Suprapubic skin (tissue), 4 donors: Measurements from ENCODE around the gene ZC3H7B. TPM values are rescaled to one million over a fixed set of nuclear protein-coding genes. Genes with fewer than 3 reads are reported as not detected.

ENCODE experiments used
- DNase-seq, 2 donors: peaks; one replicate each; pipeline ENCODE4 v3.0.0-alpha.2; 2019; ENCODE audit warnings: low spot score in 2 of 2
- H3K27ac ChIP-seq: fragments of 200-600 bp; sonication (generic); one replicate; pipeline ENCODE4 v1.5.1; 2019
- H3K27me3 ChIP-seq: fragments of 200-600 bp; sonication (generic); one replicate; pipeline ENCODE4 v1.5.1; 2019
- H3K36me3 ChIP-seq: fragments of 200-600 bp; sonication (generic); one replicate; pipeline ENCODE4 v1.5.1; 2019
- H3K4me1 ChIP-seq: fragments of 200-600 bp; sonication (generic); one replicate; pipeline ENCODE4 v1.5.1; 2019
- H3K4me3 ChIP-seq: fragments of 200-600 bp; sonication (generic); one replicate; pipeline ENCODE4 v1.5.1; 2019; ENCODE audit warnings: mild to moderate bottlenecking
- H3K9me3 ChIP-seq: fragments of 200-600 bp; sonication (generic); one replicate; pipeline ENCODE4 v1.5.1; 2019
- EP300 ChIP-seq: sonication (generic); formaldehyde crosslinking; IDR thresholded peaks from one replicate; pipeline ENCODE4 v1.6.1; 2017; ENCODE audit warnings: antibody characterized with exemption
- POLR2A ChIP-seq, 2 donors: fragments of 450-650 bp; IDR thresholded peaks; one replicate each; pipeline ENCODE4 v1.6.1; 2017; ENCODE audit warnings: antibody characterized with exemption in 2 of 2, mild to moderate bottlenecking in 2 of 2, moderate library complexity in 2 of 2
- POLR2AphosphoS5 ChIP-seq, 3 donors: sonication (generic); formaldehyde crosslinking; IDR thresholded peaks; one replicate each; pipeline ENCODE4 v1.6.1; 2017; ENCODE audit warnings: antibody characterized with exemption in 3 of 3
- WGBS: methylation state at CpG from one replicate; pipeline ENCODE4 v1.1.5; 2018; 5-methylcytosine and 5-hydroxymethylcytosine counted together
- total RNA-seq, 4 donors: library from RNA; depleted of rRNA; stranded (reverse); fragments of >200 nt; gene quantifications; one replicate each; pipeline ENCODE4 v1.1.0, GENCODE V29; 2016
- TF ChIP-seq, protein P1 (sequence below), 2 donors: fragments of 200-600 bp in 1 of 2; fragments of 450-650 bp in 1 of 2; sonication (generic) in 1 of 2; IDR thresholded peaks; one replicate each; pipeline ENCODE4 v1.5.1; 2016 to 2019; ENCODE audit warnings: antibody characterized with exemption in 2 of 2, mild to moderate bottlenecking in 1 of 2, moderate library complexity in 1 of 2

Gene ZC3H7B, protein sequence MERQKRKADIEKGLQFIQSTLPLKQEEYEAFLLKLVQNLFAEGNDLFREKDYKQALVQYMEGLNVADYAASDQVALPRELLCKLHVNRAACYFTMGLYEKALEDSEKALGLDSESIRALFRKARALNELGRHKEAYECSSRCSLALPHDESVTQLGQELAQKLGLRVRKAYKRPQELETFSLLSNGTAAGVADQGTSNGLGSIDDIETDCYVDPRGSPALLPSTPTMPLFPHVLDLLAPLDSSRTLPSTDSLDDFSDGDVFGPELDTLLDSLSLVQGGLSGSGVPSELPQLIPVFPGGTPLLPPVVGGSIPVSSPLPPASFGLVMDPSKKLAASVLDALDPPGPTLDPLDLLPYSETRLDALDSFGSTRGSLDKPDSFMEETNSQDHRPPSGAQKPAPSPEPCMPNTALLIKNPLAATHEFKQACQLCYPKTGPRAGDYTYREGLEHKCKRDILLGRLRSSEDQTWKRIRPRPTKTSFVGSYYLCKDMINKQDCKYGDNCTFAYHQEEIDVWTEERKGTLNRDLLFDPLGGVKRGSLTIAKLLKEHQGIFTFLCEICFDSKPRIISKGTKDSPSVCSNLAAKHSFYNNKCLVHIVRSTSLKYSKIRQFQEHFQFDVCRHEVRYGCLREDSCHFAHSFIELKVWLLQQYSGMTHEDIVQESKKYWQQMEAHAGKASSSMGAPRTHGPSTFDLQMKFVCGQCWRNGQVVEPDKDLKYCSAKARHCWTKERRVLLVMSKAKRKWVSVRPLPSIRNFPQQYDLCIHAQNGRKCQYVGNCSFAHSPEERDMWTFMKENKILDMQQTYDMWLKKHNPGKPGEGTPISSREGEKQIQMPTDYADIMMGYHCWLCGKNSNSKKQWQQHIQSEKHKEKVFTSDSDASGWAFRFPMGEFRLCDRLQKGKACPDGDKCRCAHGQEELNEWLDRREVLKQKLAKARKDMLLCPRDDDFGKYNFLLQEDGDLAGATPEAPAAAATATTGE
- total RNA-seq, result 10 to 100 TPM; 29.7 to 45.7 (median 41.0) TPM

- DNase-seq, result peak; percentile 82 to 87
- TF ChIP-seq POLR2A (IDR thresholded peaks at IDR 0.05), result peak in 1 of 2 donors; percentile 26
- TF ChIP-seq, protein P1, sequence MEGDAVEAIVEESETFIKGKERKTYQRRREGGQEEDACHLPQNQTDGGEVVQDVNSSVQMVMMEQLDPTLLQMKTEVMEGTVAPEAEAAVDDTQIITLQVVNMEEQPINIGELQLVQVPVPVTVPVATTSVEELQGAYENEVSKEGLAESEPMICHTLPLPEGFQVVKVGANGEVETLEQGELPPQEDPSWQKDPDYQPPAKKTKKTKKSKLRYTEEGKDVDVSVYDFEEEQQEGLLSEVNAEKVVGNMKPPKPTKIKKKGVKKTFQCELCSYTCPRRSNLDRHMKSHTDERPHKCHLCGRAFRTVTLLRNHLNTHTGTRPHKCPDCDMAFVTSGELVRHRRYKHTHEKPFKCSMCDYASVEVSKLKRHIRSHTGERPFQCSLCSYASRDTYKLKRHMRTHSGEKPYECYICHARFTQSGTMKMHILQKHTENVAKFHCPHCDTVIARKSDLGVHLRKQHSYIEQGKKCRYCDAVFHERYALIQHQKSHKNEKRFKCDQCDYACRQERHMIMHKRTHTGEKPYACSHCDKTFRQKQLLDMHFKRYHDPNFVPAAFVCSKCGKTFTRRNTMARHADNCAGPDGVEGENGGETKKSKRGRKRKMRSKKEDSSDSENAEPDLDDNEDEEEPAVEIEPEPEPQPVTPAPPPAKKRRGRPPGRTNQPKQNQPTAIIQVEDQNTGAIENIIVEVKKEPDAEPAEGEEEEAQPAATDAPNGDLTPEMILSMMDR (IDR thresholded peaks at IDR 0.05), result peak in 1 of 2 donors; percentile 67
- no peak for TF ChIP-seq EP300
- peak in 2 of 3 donors; percentile 43 to 48 for TF ChIP-seq POLR2AphosphoS5 (IDR thresholded peaks at IDR 0.05)
- H3K9me3 ChIP-seq, result no peaks in the 10 kb centered on the region
- peak within 1 kb of the TSS; percentile 79 for H3K27ac ChIP-seq
- no peaks in the 10 kb centered on the region for H3K27me3 ChIP-seq
- H3K4me1 ChIP-seq, result peaks cover 34% of the 10 kb centered on the region
- H3K36me3 ChIP-seq, result no peaks in the 10 kb centered on the region
- 1% methylated on average over 41 of the region's 74 CpGs for WGBS
- peak within 1 kb of the TSS; percentile 76 for H3K4me3 ChIP-seq
Observed at GRCh38 chr22:41301085-41302020, at the start of gene ZC3H7B. ZC3H7B (plus strand) TSS chr22:41301525; CDS start chr22:41320661, 19,136 bp downstream.

- 85% methylated on average over 6 of the region's 8 CpGs for WGBS
- no peaks in the 10 kb centered on the region for H3K27me3 ChIP-seq
- DNase-seq, result no peak
- peaks cover 5% of the 10 kb centered on the region for H3K4me1 ChIP-seq
- no peaks in the 10 kb centered on the region for H3K9me3 ChIP-seq
- TF ChIP-seq POLR2AphosphoS5 (IDR thresholded peaks at IDR 0.05), result no peak
- no peak for TF ChIP-seq POLR2A (IDR thresholded peaks at IDR 0.05)
- no peak for TF ChIP-seq EP300
- TF ChIP-seq, protein P1 (IDR thresholded peaks at IDR 0.05), result no peak
- peaks cover 97% of the 10 kb centered on the region for H3K36me3 ChIP-seq
- H3K27ac ChIP-seq, result no peak overlapping the region
- H3K4me3 ChIP-seq, result no peak overlapping the region
Observed at GRCh38 chr22:41252365-41252764, 49.0 kb upstream of the ZC3H7B start.

- no peak for TF ChIP-seq POLR2A (IDR thresholded peaks at IDR 0.05)
Observed at GRCh38 chr22:41254230-41254629, 47.1 kb upstream of the ZC3H7B start.

GRCh38 chr22:41256254-41257253, 44.8 kb upstream of the ZC3H7B start:
- H3K4me3 ChIP-seq, result no peak overlapping the region
- WGBS, result 79% methylated on average over 14 of the region's 20 CpGs
- H3K36me3 ChIP-seq, result peaks cover 95% of the 10 kb centered on the region
- no peaks in the 10 kb centered on the region for H3K9me3 ChIP-seq
- H3K27ac ChIP-seq, result no peak overlapping the region
- H3K27me3 ChIP-seq, result no peaks in the 10 kb centered on the region
- peaks cover 5% of the 10 kb centered on the region for H3K4me1 ChIP-seq
- TF ChIP-seq EP300 (no peak), POLR2AphosphoS5 (IDR thresholded peaks at IDR 0.05) (no peak), POLR2A (IDR thresholded peaks at IDR 0.05) (no peak)
- TF ChIP-seq, protein P1 (IDR thresholded peaks at IDR 0.05), result no peak
- DNase-seq, result no peak

More at GRCh38 chr22:41254230-41254629, 47.1 kb upstream of the ZC3H7B start:
- Histone ChIP-seq H3K27me3 (no peaks in the 10 kb centered on the region), H3K9me3 (no peaks in the 10 kb centered on the region), H3K36me3 (peaks cover 97% of the 10 kb centered on the region), H3K27ac (no peak overlapping the region), H3K4me1 (peaks cover 5% of the 10 kb centered on the region), H3K4me3 (no peak overlapping the region)
- no peak for DNase-seq
- WGBS, result 90% methylated on average over 7 of the region's 7 CpGs
